NCI-H526 treated with DMSO at 0.1 percent for 48 hours (cell line): ENCODE measurements around the gene MAPK12.

Experiments
- DNase-seq: peaks from one replicate; lab custom pipeline; 2025; lab: John Stamatoyannopoulos, UW

MAPK12 gene

GRCh38 chr22:50299785-50300619 is 38.5 kb upstream of the MAPK12 start:
- no peak for DNase-seq

- no peak for DNase-seq
Measured at GRCh38 chr22:50298937-50299784, 37.7 kb upstream of the MAPK12 start.

- DNase-seq, result no peak
Measured at GRCh38 chr22:50298266-50298637, 36.8 kb upstream of the MAPK12 start.

GRCh38 chr22:50297510-50298265 is 36.2 kb upstream of the MAPK12 start:
- no peak for DNase-seq

- DNase-seq, result no peak
Measured at GRCh38 chr22:50296658-50297490, 35.4 kb upstream of the MAPK12 start.

GRCh38 chr22:50294319-50294656 is 32.8 kb upstream of the MAPK12 start:
- no peak for DNase-seq

- DNase-seq, result no peak
Measured at GRCh38 chr22:50293441-50294318, 32.2 kb upstream of the MAPK12 start.

GRCh38 chr22:50292643-50293440 is 31.4 kb upstream of the MAPK12 start:
- DNase-seq, result no peak

- no peak for DNase-seq
Measured at GRCh38 chr22:50289942-50290630, 28.6 kb upstream of the MAPK12 start.

- no peak for DNase-seq
Measured at GRCh38 chr22:50289151-50289941, 27.9 kb upstream of the MAPK12 start.

GRCh38 chr22:50287731-50288130 is 26.2 kb upstream of the MAPK12 start:
- no peak for DNase-seq

GRCh38 chr22:50286701-50287318 is 25.3 kb upstream of the MAPK12 start:
- no peak for DNase-seq

- no peak for DNase-seq
Measured at GRCh38 chr22:50286275-50286674, 24.8 kb upstream of the MAPK12 start.

GRCh38 chr22:50285568-50286229 is 24.2 kb upstream of the MAPK12 start:
- DNase-seq, result no peak

- DNase-seq, result no peak
Measured at GRCh38 chr22:50284479-50284878, 23.0 kb upstream of the MAPK12 start.

GRCh38 chr22:50283821-50284220 is 22.3 kb upstream of the MAPK12 start:
- no peak for DNase-seq
